ENCODE measurements around the gene CACTIN. TPM values are rescaled to one million over a fixed set of nuclear protein-coding genes. Genes with fewer than 3 reads are reported as not detected.

Gene CACTIN
- total and polyA plus RNA-seq, 2 of the 4 experiments (the other 2 are of a cell fraction): 10.8 to 19.5 TPM

GRCh38 chr19:3604987-3605343 lies 21.6 kb downstream of the CACTIN start:
- Histone ChIP-seq H2BK15ac (ENCODE audit: low read depth, low read length) (no peak overlapping the region), H3K9me3 (ENCODE audit: control insufficient read depth, insufficient read depth, low read length) (no peaks in the 10 kb centered on the region), H4K20me1 (ENCODE audit: insufficient read depth, low read length) (no peaks in the 10 kb centered on the region), H3K4me3 (ENCODE audit: insufficient read depth, low read depth, low read length) (no peak overlapping the region), H4K8ac (ENCODE audit: low read depth in 2 of 2, low read length in 2 of 2) (no peak overlapping the region), H4K5ac (ENCODE audit: low read depth, low read length) (no peak overlapping the region), H3K4ac (ENCODE audit: low read depth, low read length) (no peak overlapping the region), H3K4me1 (ENCODE audit: control insufficient read depth, insufficient read depth, low read length) (peaks cover 11% of the 10 kb centered on the region), H3K36me3 (ENCODE audit: control insufficient read depth, insufficient read depth, low read length) (no peaks in the 10 kb centered on the region; the same call in 1 of the 2 replicates), H2BK5ac (ENCODE audit: low read depth, low read length, poor library complexity, severe bottlenecking) (no peak overlapping the region), H3K23ac (ENCODE audit: low read depth, low read length) (peak overlapping the region; percentile 11; the same call in 1 of the 2 replicates), H2AK5ac (ENCODE audit: low read depth, low read length) (0 out of 2 replicates have a peak overlapping the region, but pooled peaks have one; percentile 42), H3K4me2 (ENCODE audit: low read depth, low read length) (no peak overlapping the region), H3K79me1 (ENCODE audit: low read depth in 1 of 2, low read length in 2 of 2) (peaks cover 7 to 17% of the 10 kb centered on the region in 2 experiments), H3K14ac (replicated peaks; ENCODE audit: low read depth, low read length) (no peak overlapping the region), H2BK20ac (ENCODE audit: low read depth, low read length) (no peak overlapping the region), H3K9me1 (ENCODE audit: insufficient read depth, low read length) (0 out of 2 replicates have a peak, but pooled peaks cover 6% of the 10 kb centered on the region), H2AK9ac (replicated peaks; ENCODE audit: low read depth, low read length, poor library complexity) (no peak overlapping the region), H3K18ac (ENCODE audit: low read depth, low read length) (no peak overlapping the region), H3K27me3 (ENCODE audit: control insufficient read depth, insufficient read depth, low read length) (no peaks in the 10 kb centered on the region), H3K9ac (ENCODE audit: low read depth, low read length) (no peak overlapping the region), H3K27ac (ENCODE audit: insufficient read depth, low read length) (no peak overlapping the region), H2AFZ (replicated peaks; ENCODE audit: low read length, poor library complexity) (peak overlapping the region; percentile 9), H4K91ac (ENCODE audit: insufficient read depth, low read depth, low read length) (no peak overlapping the region), H3K56ac (ENCODE audit: extremely low read depth, insufficient read depth, low read length) (no peak overlapping the region), H2BK120ac (ENCODE audit: low read depth, low read length) (no peak overlapping the region)
- no peak for ATAC-seq (ENCODE audit: low read depth)
- dilution Hi-C loops (cut with HindIII; ENCODE audit: low sequenced_read_pairs, unreplicated experiment) (no loop called here), intact Hi-C loops (cut with micrococcal nuclease) (no loop called here), in situ Hi-C loops (cut with MboI; ENCODE audit: low sequenced_read_pairs) (loop anchor here (25.0 kb wide), 1 partner anchor 293 kb away; no protein-coding TSS in a partner anchor)
- no peak for TF ChIP-seq SMC3 (IDR thresholded peaks at IDR 0.05; ENCODE audit: low read depth, low read length)
- TF ChIP-seq CEBPB (IDR thresholded peaks at IDR 0.05; ENCODE audit: low read depth, low read length): no peak
- TF ChIP-seq FOS (IDR thresholded peaks at IDR 0.05; ENCODE audit: low read depth, low read length): no peak
- TF ChIP-seq RAD21 (IDR thresholded peaks at IDR 0.05; ENCODE audit: low read length): no peak
- TF ChIP-seq CTCF (conservative IDR thresholded peaks at IDR 0.05; ENCODE audit: low read depth, low read length): no peak
- no peak for TF ChIP-seq CHD1 (IDR thresholded peaks at IDR 0.05; ENCODE audit: low read depth, low read length)
- TF ChIP-seq NFE2L2 (IDR thresholded peaks at IDR 0.05; ENCODE audit: low read depth, low read length): no peak
- BruUV-seq (replicated peaks): no TSS peak
- CTCF ChIA-PET: no interaction called here
- DNase-seq: no peak
- no CpG with 5 or more reads among the region's 11 CpGs for WGBS, 2 experiments (ENCODE audit: extremely low coverage in 2 of 2, insufficient read length in 1 of 2)
- POLR2A ChIA-PET (ENCODE audit: unreplicated experiment): no interaction called here

Measured in IMR-90 (cell line).